ENCODE measurements around the gene AOPEP.

AOPEP gene

DNA sequence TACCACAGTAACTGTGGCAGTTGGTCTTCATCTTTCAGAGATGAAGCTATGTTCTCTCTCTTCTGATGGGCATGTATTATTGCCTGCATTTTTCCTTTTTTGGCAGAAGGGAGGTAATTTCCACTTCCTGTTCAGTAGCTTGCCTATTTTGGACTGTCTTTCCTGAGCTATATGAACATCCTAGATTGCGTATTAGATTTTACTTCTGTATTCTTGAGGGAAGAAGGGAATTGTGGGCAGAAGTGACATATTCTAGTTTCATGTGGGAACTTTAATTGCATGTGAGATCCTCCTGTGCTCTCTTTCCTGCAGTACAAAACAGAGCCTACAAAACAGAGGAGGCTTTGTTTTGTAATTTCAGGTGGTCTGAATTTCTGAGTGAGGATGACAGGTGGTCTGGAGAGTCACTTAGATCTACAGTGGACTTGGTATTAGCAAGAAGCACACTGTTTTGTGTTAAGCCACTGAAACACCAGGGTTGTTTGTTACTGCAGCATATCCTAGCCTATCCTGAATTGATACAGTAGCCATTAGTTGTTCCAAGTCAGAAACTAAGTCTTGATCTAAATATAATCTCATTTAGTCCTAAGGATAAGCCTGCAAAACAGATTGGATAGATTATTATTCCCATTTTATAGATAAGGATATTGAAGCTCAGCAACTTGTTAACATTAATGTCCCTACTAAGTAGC lies 68.1 kb downstream of the AOPEP start:
- no peak for DNase-seq (ENCODE audit: low read depth)

GRCh38 chr9:94796687-94797086 lies 70.2 kb downstream of the AOPEP start:
- no peak for DNase-seq (ENCODE audit: low read depth)

DNA sequence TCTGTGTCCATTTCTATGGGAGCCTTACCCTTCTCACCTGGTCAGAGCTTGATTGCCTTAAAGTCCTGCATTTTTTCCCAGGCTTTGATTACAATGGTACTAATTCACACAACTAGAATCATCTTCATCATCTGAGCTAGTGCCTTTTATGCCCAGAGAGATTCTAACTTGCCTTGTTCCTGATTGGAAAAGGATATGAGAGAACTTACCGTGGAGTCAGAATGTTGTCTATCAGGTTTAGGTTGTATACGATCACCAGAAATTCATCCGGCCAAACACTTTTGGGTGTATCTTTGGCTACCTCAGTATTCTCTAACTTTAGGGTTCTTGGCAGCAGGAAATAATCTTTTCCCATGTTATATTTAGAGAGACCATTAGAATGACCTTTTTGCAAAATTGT lies 71.7 kb downstream of the AOPEP start:
- no peak for DNase-seq (ENCODE audit: low read depth)

GRCh38 chr9:94798708-94799107 lies 72.2 kb downstream of the AOPEP start:
- no peak for DNase-seq (ENCODE audit: low read depth)

DNA sequence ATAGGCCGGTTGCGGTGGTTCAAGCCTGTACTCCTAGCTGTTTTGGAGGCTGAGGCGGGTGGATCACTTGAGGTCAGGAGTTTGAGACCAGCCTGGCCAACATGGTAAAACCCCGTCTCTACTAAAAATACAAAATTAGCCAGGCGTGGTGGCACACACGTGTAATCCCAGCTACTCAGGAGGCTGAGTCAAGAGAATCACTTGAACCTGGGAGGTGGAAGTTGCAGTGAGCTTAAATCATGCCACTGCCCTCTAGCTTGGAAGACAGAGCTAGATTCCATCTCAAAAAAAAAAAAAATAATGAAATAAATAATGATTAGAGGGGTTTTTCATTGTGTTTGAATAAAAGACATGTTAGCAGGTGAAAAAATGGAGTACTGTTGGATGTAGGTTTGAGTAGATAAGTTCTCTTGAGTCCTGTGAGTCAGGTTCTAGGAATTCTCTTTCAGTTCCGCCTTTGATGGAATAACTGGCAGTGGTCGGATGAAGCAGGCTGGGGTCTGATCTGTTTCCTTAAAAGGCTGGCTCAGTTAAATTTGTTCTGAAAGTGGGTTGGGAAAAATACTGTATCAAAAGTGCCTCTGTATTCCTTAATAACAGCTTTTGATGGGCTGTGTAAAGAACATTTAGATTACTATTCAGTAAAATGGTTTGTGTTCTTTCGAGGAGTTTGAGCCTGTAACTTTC lies 73.2 kb downstream of the AOPEP start:
- no peak for DNase-seq (ENCODE audit: low read depth)

DNA sequence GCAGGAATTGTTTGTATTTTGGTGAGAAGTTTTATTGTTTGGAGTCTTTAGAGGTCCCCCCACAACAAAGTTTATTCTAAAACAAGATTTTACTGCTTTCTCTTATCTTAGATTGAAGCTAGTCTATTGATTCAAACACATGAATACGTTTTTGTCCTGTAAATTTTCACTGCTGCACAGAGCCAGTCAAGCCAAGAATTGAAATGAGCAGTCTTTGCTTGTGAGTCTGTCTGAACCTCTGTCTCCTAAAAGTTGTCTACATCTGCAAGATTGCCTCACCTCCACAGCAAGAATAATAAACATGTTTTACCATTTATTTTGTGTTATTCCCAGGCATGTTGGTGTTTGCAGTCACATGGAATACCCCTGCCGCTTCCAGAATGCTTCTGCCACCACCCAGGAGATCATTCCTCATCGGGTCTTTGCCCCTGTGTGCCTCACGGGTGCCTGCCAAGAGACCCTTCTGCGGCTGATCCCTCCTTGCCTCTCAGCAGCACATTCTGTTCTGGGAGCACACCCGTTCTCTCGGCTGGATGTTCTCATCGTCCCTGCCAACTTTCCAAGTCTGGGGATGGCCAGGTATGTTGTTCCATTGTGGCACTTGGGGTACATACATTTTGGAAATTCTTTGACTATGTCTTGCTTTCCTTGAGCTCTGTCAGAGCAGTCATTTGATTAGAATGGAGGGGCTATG lies 74.1 kb downstream of the AOPEP start:
- DNase-seq (ENCODE audit: low read depth), result no peak

- DNase-seq (ENCODE audit: low read depth), result no peak
These were observed 74.7 kb downstream of the AOPEP start for GRCh38 chr9:94801234-94801633.

GRCh38 chr9:94801681-94802080 lies 75.2 kb downstream of the AOPEP start:
- no peak for DNase-seq (ENCODE audit: low read depth)

DNA sequence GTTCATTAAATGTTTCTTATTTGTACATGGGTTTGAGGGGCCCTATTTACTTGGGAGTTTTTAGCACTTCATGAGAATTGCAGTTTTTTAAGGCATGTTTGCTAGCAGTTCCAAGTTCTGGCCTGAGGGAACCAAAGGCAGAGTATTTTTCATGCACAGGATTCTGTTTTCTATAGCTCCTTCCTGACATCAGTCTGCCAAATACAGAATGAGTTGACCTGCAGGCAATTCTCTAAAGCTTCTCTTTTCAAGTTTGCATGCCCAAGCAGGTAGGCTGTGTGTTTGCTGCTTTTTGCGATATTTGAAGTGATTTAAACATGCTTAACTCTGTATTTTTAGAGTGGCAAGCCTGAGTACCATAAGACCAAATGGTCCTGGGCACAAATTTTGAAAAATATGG lies 75.8 kb downstream of the AOPEP start:
- DNase-seq (ENCODE audit: low read depth), result no peak

DNA sequence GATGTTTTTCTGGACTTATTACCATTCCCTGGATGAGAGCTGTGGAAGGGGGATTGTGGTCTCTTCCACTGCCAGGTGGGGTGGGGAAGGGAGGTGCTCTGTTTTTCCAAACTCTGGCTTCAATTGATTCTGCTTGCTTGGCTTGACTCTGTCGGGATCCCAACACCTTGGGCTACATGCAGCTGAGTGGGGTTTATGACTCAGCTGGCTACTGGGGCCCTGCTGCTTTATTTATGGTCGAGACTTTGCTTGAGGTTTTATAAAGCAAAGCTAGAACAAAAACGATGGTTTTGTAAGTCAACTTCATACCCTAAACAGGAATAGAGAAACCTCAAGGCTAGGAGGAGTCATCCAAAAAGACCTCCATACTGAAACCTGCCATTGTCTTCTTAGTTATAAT lies 76.3 kb downstream of the AOPEP start:
- DNase-seq (ENCODE audit: low read depth), result no peak

- no peak for DNase-seq (ENCODE audit: low read depth)
These were observed 77.8 kb downstream of the AOPEP start for GRCh38 chr9:94804316-94804715.

DNA sequence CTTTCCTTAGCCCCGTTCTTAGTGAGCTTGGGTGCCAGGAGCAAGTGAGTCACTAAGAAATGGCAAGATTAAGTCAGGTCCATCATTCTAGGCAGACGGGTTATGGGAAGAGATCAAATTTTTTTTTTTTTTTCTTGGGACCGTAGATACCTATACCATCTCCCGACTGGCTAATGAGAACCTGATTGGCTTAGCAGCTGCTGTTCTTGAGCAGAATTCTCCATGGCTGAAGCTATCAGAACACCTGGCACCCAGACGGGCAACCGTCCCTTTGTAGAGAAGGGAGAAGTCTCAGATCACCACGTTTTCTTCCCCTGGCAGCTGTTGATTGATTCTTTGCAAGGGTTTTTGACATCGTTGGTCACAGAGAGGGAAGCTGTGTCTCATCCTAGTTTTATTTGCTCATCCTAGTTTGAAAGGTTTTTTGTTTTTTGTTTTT lies 78.6 kb downstream of the AOPEP start:
- no peak for DNase-seq (ENCODE audit: low read depth)

- DNase-seq (ENCODE audit: low read depth), result no peak
These were observed 79.1 kb downstream of the AOPEP start for GRCh38 chr9:94805585-94805984.

- DNase-seq (ENCODE audit: low read depth), result no peak
These were observed 79.9 kb downstream of the AOPEP start for GRCh38 chr9:94806307-94806893.

DNA sequence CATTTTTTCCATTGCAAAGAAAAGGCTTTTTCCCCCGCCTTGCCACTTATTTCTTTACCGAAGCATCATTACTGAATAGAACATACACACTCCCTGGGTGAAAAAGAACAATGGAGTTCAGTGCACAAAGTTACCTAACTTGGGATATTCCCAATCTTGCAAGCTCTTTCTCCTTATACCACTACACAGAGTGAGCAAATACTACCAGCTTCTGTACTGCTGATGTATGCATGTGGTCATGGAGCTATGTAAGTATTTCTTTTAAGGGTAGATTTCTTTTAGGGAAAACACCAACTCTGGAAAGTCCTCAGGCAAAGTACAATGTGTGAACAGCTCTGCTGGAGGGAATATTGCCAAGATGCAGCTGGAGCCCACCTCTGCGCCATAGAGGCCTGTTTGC lies 81.1 kb downstream of the AOPEP start:
- no peak for DNase-seq (ENCODE audit: low read depth)

DNA sequence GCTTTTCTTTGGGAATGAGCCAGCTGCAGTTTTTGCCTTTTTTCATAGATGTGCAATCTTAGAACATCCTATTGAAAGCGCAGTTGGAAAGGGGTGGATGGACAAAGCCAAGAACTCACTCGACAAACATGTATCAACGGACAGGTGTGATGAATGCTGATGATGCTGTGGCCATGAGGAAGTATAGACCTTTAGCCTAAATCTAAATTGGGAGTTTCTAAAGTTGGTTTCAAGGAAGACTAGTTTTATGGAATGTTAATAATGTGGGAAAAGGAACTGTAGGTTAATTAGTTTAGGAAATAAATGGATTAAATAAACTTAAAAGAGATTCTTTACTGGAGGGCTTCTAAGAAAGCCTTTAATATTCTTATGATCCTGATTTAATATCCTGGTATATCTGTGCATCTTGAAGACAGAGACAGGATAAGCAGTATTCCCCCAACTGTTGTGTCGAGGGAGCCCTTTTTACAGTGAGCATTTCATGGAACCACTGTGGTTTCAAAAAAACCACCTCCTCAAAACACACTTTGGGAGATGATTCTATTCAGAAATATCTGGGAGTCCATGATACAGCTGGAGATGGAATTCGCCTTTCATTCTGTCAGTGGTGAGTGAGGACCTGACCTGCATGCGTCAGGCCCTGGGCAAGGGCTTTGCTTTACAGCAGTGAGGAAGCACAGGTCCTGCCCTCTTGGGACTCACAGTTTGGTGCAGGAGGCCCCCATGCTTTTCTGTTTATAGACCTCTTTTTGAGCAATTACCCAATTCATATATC lies 82.6 kb downstream of the AOPEP start:
- DNase-seq (ENCODE audit: low read depth), result no peak

GRCh38 chr9:94809778-94810177 lies 83.3 kb downstream of the AOPEP start:
- no peak for DNase-seq (ENCODE audit: low read depth)

- DNase-seq (ENCODE audit: low read depth), result no peak
These were observed 84.6 kb downstream of the AOPEP start for GRCh38 chr9:94811074-94811473.

DNA sequence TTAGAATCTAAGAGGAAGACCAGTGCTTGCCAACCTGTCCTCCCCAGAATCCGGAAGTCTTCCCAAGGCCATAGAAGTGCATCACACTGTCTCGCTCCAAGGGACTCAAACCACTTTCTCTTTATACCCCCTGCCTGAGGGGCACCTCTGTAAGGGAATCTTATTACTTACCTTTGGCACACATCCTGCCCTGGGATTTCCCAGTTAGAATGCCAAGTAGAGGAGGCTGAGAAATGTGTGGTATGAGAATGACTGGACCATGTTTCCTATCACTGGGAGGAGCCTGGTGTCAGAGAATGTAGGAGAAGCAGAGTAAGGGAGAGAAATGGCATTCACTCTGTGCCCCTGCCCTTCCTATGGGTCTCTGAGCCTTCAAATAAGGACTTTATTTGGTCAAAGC lies 85.8 kb downstream of the AOPEP start:
- DNase-seq (ENCODE audit: low read depth), result no peak

GRCh38 chr9:94813379-94813778 lies 86.9 kb downstream of the AOPEP start:
- DNase-seq (ENCODE audit: low read depth), result no peak

GRCh38 chr9:94817291-94818177 lies 91.0 kb downstream of the AOPEP start:
- DNase-seq (ENCODE audit: low read depth), result no peak
